Smooth muscle cell (in vitro differentiated cells): ENCODE results near the gene PAQR4. TPM values are rescaled to one million over a fixed set of nuclear protein-coding genes. Genes with fewer than 3 reads are reported as not detected.

Experiments used
- DNase-seq: peaks from one replicate; lab custom pipeline; 2025; ENCODE audit not compliant: unreplicated experiment; lab: John Stamatoyannopoulos, UW
- H2AFZ ChIP-seq: fragments of 200-600 bp; sonication (generic); 2 replicates; pipeline ENCODE4 v1.6.0; 2016; ENCODE audit warnings: antibody characterized with exemption, low read depth, mild to moderate bottlenecking
- H3F3A ChIP-seq: fragments of 200-600 bp; sonication (generic); 2 replicates; pipeline ENCODE4 v1.6.0; 2017; ENCODE audit warnings: antibody characterized with exemption, low read depth
- H3K27ac ChIP-seq: fragments of 200-600 bp; sonication (generic); 2 replicates; pipeline ENCODE4 v1.5.1; 2016; ENCODE audit warnings: low read depth, mild to moderate bottlenecking
- H3K27me3 ChIP-seq: fragments of 200-600 bp; sonication (generic); 2 replicates; pipeline ENCODE4 v1.6.1; 2016; ENCODE audit warnings: low read depth, mild to moderate bottlenecking
- H3K36me3 ChIP-seq: fragments of 200-600 bp; sonication (generic); 2 replicates; pipeline ENCODE4 v1.5.1; 2016; ENCODE audit warnings: low read depth
- H3K4me1 ChIP-seq: fragments of 200-600 bp; sonication (generic); 2 replicates; pipeline ENCODE4 v1.5.1; 2016; ENCODE audit warnings: low read depth
- H3K4me2 ChIP-seq: fragments of 200-600 bp; sonication (generic); 2 replicates; pipeline ENCODE4 v1.6.0; 2016; ENCODE audit warnings: mild to moderate bottlenecking
- H3K4me3 ChIP-seq: fragments of 200-600 bp; sonication (generic); 2 replicates; pipeline ENCODE4 v1.5.1; 2016; ENCODE audit warnings: mild to moderate bottlenecking
- H3K79me2 ChIP-seq: fragments of 200-600 bp; sonication (generic); 2 replicates; pipeline ENCODE4 v1.6.0; 2016; ENCODE audit warnings: low read depth, mild to moderate bottlenecking
- H3K9ac ChIP-seq: fragments of 200-600 bp; sonication (generic); 2 replicates; pipeline ENCODE4 v1.6.0; 2016; ENCODE audit warnings: low read depth
- H3K9me3 ChIP-seq: fragments of 200-600 bp; sonication (generic); replicated peaks from 2 replicates; pipeline ENCODE4 v1.5.1; 2016; ENCODE audit warnings: low read depth
- H4K20me1 ChIP-seq: fragments of 200-600 bp; sonication (generic); 2 replicates; pipeline ENCODE4 v1.6.0; 2016; ENCODE audit warnings: low read depth
- CTCF ChIP-seq: fragments of 200-600 bp; sonication (generic); IDR thresholded peaks from 2 replicates; pipeline ENCODE4 v1.5.1; 2017; ENCODE audit warnings: borderline replicate concordance, mild to moderate bottlenecking, antibody characterized with exemption; ENCODE audit not compliant: insufficient read depth, poor library complexity, severe bottlenecking
- WGBS: methylation state at CpG from one replicate; pipeline ENCODE4 v1.1.7; 2016; ENCODE audit warnings: low lambda C conversion rate; 5-methylcytosine and 5-hydroxymethylcytosine counted together
- polyA plus RNA-seq: library from polyadenylated mRNA; unstranded; fragments of >200 nt; fragmentation: Nextera tagmentation; extraction: Ambion mirVana; gene quantifications from 2 replicates; pipeline ENCODE4 v1.2.1, GENCODE V29; 2016
- total RNA-seq: library from RNA; depleted of rRNA; stranded (reverse); fragments of >200 nt; gene quantifications from 2 replicates; pipeline ENCODE4 v1.2.3, GENCODE V29; 2014

PAQR4 gene
- total and polyA plus RNA-seq, 2 experiments from 2014 or later, result 4.6 to 9.3 TPM

GRCh38 chr16:2971985-2972784 lies 3.0 kb downstream of the PAQR4 start:
- H3K4me2 ChIP-seq, result no peak overlapping the region
- H3K79me2 ChIP-seq, result no peaks in the 10 kb centered on the region
- H3K9me3 ChIP-seq, result no peaks in the 10 kb centered on the region
- 89% methylated on average over 15 of the region's 15 CpGs for WGBS
- H3K4me3 ChIP-seq, result no peak overlapping the region
- no peak for DNase-seq
- H4K20me1 ChIP-seq, result peaks cover 11% of the 10 kb centered on the region
- H3K27ac ChIP-seq, result no peak overlapping the region
- H3F3A ChIP-seq, result no peaks in the 10 kb centered on the region
- H3K4me1 ChIP-seq, result no peaks in the 10 kb centered on the region
- no peak for TF ChIP-seq CTCF
- H3K9ac ChIP-seq, result no peak overlapping the region
- H2AFZ ChIP-seq, result no peak overlapping the region
- peaks cover 8% of the 10 kb centered on the region for H3K27me3 ChIP-seq
- H3K36me3 ChIP-seq, result no peaks in the 10 kb centered on the region

- no peak overlapping the region for H3K4me2 ChIP-seq
- no peak overlapping the region for H2AFZ ChIP-seq
- WGBS, result 94% methylated on average over 5 of the region's 5 CpGs
- DNase-seq, result no peak
- no peaks in the 10 kb centered on the region for H3K36me3 ChIP-seq
- no peaks in the 10 kb centered on the region for H3K4me1 ChIP-seq
- TF ChIP-seq CTCF, result no peak
- no peak overlapping the region for H3K4me3 ChIP-seq
- no peaks in the 10 kb centered on the region for H3K27me3 ChIP-seq
- peaks cover 11% of the 10 kb centered on the region for H4K20me1 ChIP-seq
- H3K9me3 ChIP-seq, result no peaks in the 10 kb centered on the region
- no peaks in the 10 kb centered on the region for H3F3A ChIP-seq
- H3K79me2 ChIP-seq, result no peaks in the 10 kb centered on the region
- H3K9ac ChIP-seq, result no peak overlapping the region
- no peak overlapping the region for H3K27ac ChIP-seq
Measured at GRCh38 chr16:2973093-2973492, 3.9 kb downstream of the PAQR4 start.

DNA sequence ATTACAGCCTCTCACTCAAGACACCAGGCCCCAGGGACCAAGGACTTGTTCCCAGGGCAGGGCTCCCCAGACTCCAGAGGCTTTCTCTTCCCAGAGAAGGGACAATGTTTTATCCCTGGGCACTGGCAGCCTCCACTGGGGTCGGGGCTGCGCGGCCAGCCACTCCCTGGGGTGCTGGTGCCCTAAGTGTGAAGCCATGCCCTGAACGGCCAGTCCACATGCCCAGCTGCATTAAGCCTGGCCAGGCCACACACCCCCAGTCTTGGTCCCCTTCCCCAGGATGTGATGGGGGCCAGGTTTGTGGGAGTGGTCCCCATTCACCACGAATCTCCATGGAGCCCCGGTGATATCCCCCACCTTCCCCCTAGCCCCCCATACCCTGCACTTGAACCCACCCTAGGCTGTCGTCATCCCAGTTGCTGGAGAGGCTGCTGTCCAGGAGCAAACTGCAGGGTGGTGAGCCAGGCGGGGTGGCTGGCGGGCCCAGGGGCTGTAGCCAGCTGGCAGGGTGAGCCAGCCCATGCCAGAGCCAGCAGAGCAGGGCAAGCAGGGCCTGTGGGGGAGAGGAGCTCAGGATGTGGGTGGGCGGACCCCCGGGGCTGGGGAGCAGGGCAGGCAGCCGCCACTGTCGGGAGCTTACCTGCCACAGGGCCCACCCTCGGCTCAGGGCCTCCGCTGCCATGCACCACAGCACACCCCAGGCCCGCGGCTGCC lies 4.6 kb downstream of the PAQR4 start:
- Histone ChIP-seq H3K36me3 (no peaks in the 10 kb centered on the region), H3K9ac (no peak overlapping the region), H4K20me1 (peaks cover 11% of the 10 kb centered on the region), H3K79me2 (no peaks in the 10 kb centered on the region), H3K27ac (no peak overlapping the region), H3K4me3 (no peak overlapping the region), H2AFZ (no peak overlapping the region), H3K4me1 (no peaks in the 10 kb centered on the region), H3K27me3 (no peaks in the 10 kb centered on the region), H3F3A (no peaks in the 10 kb centered on the region), H3K9me3 (no peaks in the 10 kb centered on the region), H3K4me2 (no peak overlapping the region)
- 94% methylated on average over 14 of the region's 17 CpGs for whole genome bisulfite sequencing
- DNase-seq, result no peak
- TF ChIP-seq CTCF, result no peak
